WTC11 (cell line): Measurements from ENCODE around the gene C1QTNF12. TPM values are rescaled to one million over a fixed set of nuclear protein-coding genes. Genes with fewer than 3 reads are reported as not detected.
A peak's percentile ranks its signal among the peaks of the same experiment; 100 is the strongest.

Experiments used
- ATAC-seq: fragments of 200-7000 bp; cut with Tn5 transposase; 2 replicates; pipeline ENCODE4 v1.10.0; 2021; ENCODE audit warnings: mild to moderate bottlenecking, moderate library complexity
- CTCF ChIA-PET: fragments of 300-600 bp; sonication (Branson Sonifier 250); formaldehyde crosslinking; loops from one replicate; lab custom pipeline; 2021; ENCODE audit warnings: antibody characterized with exemption; lab: Charles Lee
- POLR2A ChIA-PET: fragments of 350-600 bp; sonication (Branson Sonifier 250); formaldehyde crosslinking; loops from one replicate; lab custom pipeline; 2021; ENCODE audit warnings: antibody characterized with exemption; lab: Charles Lee
- DNase-seq: peaks from one replicate; pipeline ENCODE4 v3.0.0; 2021; ENCODE audit warnings: low spot score
- H3K27ac Mint-ChIP-seq: 2 replicates; pipeline ENCODE4 v1.8.0; 2021; ENCODE audit warnings: mixed read lengths
- H3K27me3 Mint-ChIP-seq: 2 replicates; pipeline ENCODE4 v1.8.0; 2021; ENCODE audit warnings: low read depth, mild to moderate bottlenecking, moderate library complexity, mixed read lengths
- H3K36me3 Mint-ChIP-seq: 2 replicates; pipeline ENCODE4 v1.8.0; 2021; ENCODE audit warnings: mixed read lengths
- H3K4me1 Mint-ChIP-seq: 2 replicates; pipeline ENCODE4 v1.8.0; 2022; ENCODE audit warnings: mixed read lengths
- H3K4me3 Mint-ChIP-seq: 2 replicates; pipeline ENCODE4 v1.8.0; 2021; ENCODE audit warnings: mild to moderate bottlenecking, moderate library complexity, mixed read lengths
- H3K9me3 Mint-ChIP-seq: 2 replicates; pipeline ENCODE4 v1.8.0; 2021; ENCODE audit warnings: mixed read lengths
- EMX1 ChIP-seq: fragments of 250-450 bp; sonication (Bioruptor Pico); IDR thresholded peaks from 2 replicates; pipeline ENCODE4 v1.8.0; 2021; ENCODE audit warnings: mild to moderate bottlenecking
- FOXP1 ChIP-seq: sonication (generic); formaldehyde crosslinking; IDR thresholded peaks from 2 replicates; pipeline ENCODE4 v1.8.0; 2022; ENCODE audit warnings: missing genetic modification reagents, mild to moderate bottlenecking, moderate library complexity, borderline replicate concordance
- HMGA2 ChIP-seq: fragments of 250-450 bp; sonication (Bioruptor Pico); IDR thresholded peaks from 2 replicates; pipeline ENCODE4 v1.4.0; 2021; ENCODE audit warnings: mild to moderate bottlenecking, moderate library complexity
- HMGXB4 ChIP-seq: sonication (generic); formaldehyde crosslinking; IDR thresholded peaks from 2 replicates; pipeline ENCODE4 v1.8.1; 2023; ENCODE audit warnings: mild to moderate bottlenecking, moderate library complexity, missing genetic modification reagents
- JAZF1 ChIP-seq: fragments of 250-450 bp; sonication (Bioruptor Pico); IDR thresholded peaks from 2 replicates; pipeline ENCODE4 v1.9.0; 2021; ENCODE audit warnings: moderate library complexity, mild to moderate bottlenecking, inconsistent platforms
- JUN ChIP-seq: sonication (generic); formaldehyde crosslinking; IDR thresholded peaks from 2 replicates; pipeline ENCODE4 v1.8.0; 2023; ENCODE audit warnings: mild to moderate bottlenecking, missing genetic modification reagents
- MYBL2 ChIP-seq: sonication (generic); formaldehyde crosslinking; IDR thresholded peaks from 2 replicates; pipeline ENCODE4 v1.8.1; 2023; ENCODE audit warnings: mild to moderate bottlenecking, moderate library complexity, missing genetic modification reagents
- NFYB ChIP-seq: sonication (generic); formaldehyde crosslinking; conservative IDR thresholded peaks from 2 replicates; pipeline ENCODE4 v1.8.0; 2022; ENCODE audit warnings: low read depth, missing genetic modification reagents
- NR2C2 ChIP-seq: sonication (generic); formaldehyde crosslinking; IDR thresholded peaks from 2 replicates; pipeline ENCODE4 v1.8.0; 2022; ENCODE audit warnings: mild to moderate bottlenecking, missing genetic modification reagents
- NR3C1 ChIP-seq: sonication (generic); formaldehyde crosslinking; conservative IDR thresholded peaks from 2 replicates; pipeline ENCODE4 v1.8.1; 2023; ENCODE audit warnings: low read depth, mild to moderate bottlenecking, missing genetic modification reagents
- RORB ChIP-seq: fragments of 250-450 bp; sonication (Bioruptor Pico); IDR thresholded peaks from 2 replicates; pipeline ENCODE4 v1.9.0; 2021; ENCODE audit warnings: mild to moderate bottlenecking
- SMAD4 ChIP-seq: sonication (generic); formaldehyde crosslinking; IDR thresholded peaks from 2 replicates; pipeline ENCODE4 v1.8.0; 2022; ENCODE audit warnings: mild to moderate bottlenecking, missing genetic modification reagents
- SOX15 ChIP-seq: fragments of 250-450 bp; sonication (Bioruptor Pico); IDR thresholded peaks from 2 replicates; pipeline ENCODE4 v1.9.0; 2021; ENCODE audit warnings: mild to moderate bottlenecking
- TCF7 ChIP-seq: sonication (generic); formaldehyde crosslinking; IDR thresholded peaks from 2 replicates; pipeline ENCODE4 v1.8.0; 2022; ENCODE audit warnings: mild to moderate bottlenecking, low read depth, missing genetic modification reagents, moderate library complexity
- TP53 ChIP-seq: sonication (generic); formaldehyde crosslinking; IDR thresholded peaks from 2 replicates; pipeline ENCODE4 v1.8.1; 2023; ENCODE audit warnings: mild to moderate bottlenecking, missing genetic modification reagents
- USF1 ChIP-seq: sonication (generic); formaldehyde crosslinking; IDR thresholded peaks from 2 replicates; pipeline ENCODE4 v1.8.0; 2022; ENCODE audit warnings: mild to moderate bottlenecking, missing genetic modification reagents
- ZBTB43 ChIP-seq: sonication (generic); formaldehyde crosslinking; IDR thresholded peaks from 2 replicates; pipeline ENCODE4 v1.8.1; 2023; ENCODE audit warnings: mild to moderate bottlenecking, missing genetic modification reagents
- ZNF138 ChIP-seq: sonication (generic); formaldehyde crosslinking; conservative IDR thresholded peaks from 2 replicates; pipeline ENCODE4 v1.8.1; 2022; ENCODE audit warnings: mild to moderate bottlenecking, moderate library complexity, missing genetic modification reagents
- ZNF317 ChIP-seq: sonication (generic); formaldehyde crosslinking; IDR thresholded peaks from 2 replicates; pipeline ENCODE4 v1.8.1; 2023; ENCODE audit warnings: low read depth, mild to moderate bottlenecking, moderate library complexity, missing genetic modification reagents, borderline replicate concordance
- ZNF423 ChIP-seq: fragments of 250-450 bp; sonication (Bioruptor Pico); IDR thresholded peaks from 2 replicates; pipeline ENCODE4 v2.1.2; 2022; ENCODE audit warnings: mild to moderate bottlenecking, moderate library complexity
- ZNF512 ChIP-seq: sonication (generic); formaldehyde crosslinking; IDR thresholded peaks from 2 replicates; pipeline ENCODE4 v1.8.1; 2022; ENCODE audit warnings: missing genetic modification reagents, borderline replicate concordance
- ZSCAN18 ChIP-seq: fragments of 250-450 bp; sonication (Bioruptor Pico); IDR thresholded peaks from 2 replicates; pipeline ENCODE4 v2.1.2; 2022; ENCODE audit warnings: mild to moderate bottlenecking, moderate library complexity
- total RNA-seq: library from RNA; stranded (reverse); gene quantifications from 3 replicates; pipeline ENCODE4 v1.2.3, GENCODE V29; 2021
- TF ChIP-seq, protein P1 (sequence below): fragments of 250-450 bp; sonication (Bioruptor Pico); IDR thresholded peaks from 2 replicates; pipeline ENCODE4 v1.9.0; 2021; ENCODE audit warnings: mild to moderate bottlenecking
- TF ChIP-seq, protein P2 (sequence below): sonication (generic); formaldehyde crosslinking; IDR thresholded peaks from 2 replicates; pipeline ENCODE4 v1.8.0; 2022; ENCODE audit warnings: mild to moderate bottlenecking, missing genetic modification reagents

C1QTNF12 gene
- total RNA-seq, 1 experiment from 2014 or later: 10.3 TPM

DNA sequence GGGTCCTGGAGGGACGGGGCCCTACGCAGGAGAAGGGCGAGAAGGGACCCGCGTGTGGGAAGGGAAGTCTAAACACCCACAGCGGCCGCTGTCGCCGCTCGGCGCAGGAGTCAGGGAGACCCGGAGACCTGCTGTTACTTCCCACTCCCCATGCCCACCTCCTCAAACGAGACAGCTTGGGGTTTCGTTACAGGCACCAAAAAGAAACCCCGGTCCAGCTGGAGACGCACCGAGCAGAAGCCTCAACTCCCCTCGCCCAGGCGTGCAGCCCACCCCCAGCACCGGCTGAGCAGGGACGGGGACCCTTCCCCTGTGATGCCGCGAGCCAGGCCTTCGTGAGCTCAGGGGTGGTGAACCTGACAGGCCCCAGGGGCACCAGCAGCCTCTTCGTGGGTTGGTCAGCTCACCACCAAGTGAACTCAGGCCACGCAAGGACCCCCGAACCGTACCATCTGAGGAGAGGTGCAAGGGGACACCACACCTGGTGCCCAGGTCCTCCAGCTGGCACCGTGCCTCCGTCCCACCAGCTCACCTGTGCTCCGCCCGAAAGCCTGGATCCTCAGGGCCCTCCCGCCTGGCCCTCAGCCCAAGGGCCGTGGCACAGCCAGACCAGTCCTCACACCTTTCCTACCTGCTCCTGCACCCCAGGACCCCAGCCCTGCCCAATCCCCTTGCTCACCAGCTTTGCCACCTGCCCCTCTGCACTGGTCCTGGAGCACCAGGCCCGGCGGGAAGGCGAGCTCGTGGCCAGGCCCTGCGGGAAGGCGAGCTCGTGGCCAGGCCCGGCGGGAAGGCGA is 19.8 kb downstream of the C1QTNF12 start:
- CTCF ChIA-PET: no interaction called here
- H3K36me3 Mint-ChIP-seq: peaks cover 22% of the 10 kb centered on the region
- TF ChIP-seq RORB (CRISPR knock-in tag) (no peak), HMGA2 (no peak), EMX1 (no peak), TCF7 (CRISPR knock-in tag) (no peak), MYBL2 (CRISPR knock-in tag) (no peak), NR2C2 (CRISPR knock-in tag) (no peak)
- TF ChIP-seq, protein P1, sequence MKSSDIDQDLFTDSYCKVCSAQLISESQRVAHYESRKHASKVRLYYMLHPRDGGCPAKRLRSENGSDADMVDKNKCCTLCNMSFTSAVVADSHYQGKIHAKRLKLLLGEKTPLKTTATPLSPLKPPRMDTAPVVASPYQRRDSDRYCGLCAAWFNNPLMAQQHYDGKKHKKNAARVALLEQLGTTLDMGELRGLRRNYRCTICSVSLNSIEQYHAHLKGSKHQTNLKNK: no peak
- TF ChIP-seq, all 79 proteins: peak for 0
- POLR2A ChIA-PET: no interaction called here
- Mint-ChIP-seq H3K4me1 (peaks cover 7% of the 10 kb centered on the region), H3K27ac (no peak overlapping the region), H3K4me3 (no peak overlapping the region), H3K9me3 (no peaks in the 10 kb centered on the region), H3K27me3 (no peaks in the 10 kb centered on the region)
- ATAC-seq (no peak), DNase-seq (no peak)

- ATAC-seq (no peak), DNase-seq (no peak)
- peaks cover 22% of the 10 kb centered on the region for H3K36me3 Mint-ChIP-seq
- CTCF ChIA-PET: no interaction called here
- POLR2A ChIA-PET: no interaction called here
- no peaks in the 10 kb centered on the region for H3K9me3 Mint-ChIP-seq
- TF ChIP-seq EMX1 (no peak), FOXP1 (CRISPR knock-in tag) (no peak), ZSCAN18 (CRISPR knock-in tag) (no peak), USF1 (no peak), ZNF317 (no peak)
- H3K4me3 Mint-ChIP-seq: no peak overlapping the region
- H3K27ac Mint-ChIP-seq: peak overlapping the region; percentile 55
- no peaks in the 10 kb centered on the region for H3K27me3 Mint-ChIP-seq
- peaks cover 4% of the 10 kb centered on the region for H3K4me1 Mint-ChIP-seq
Observed at GRCh38 chr1:1225913-1226312, 20.6 kb downstream of the C1QTNF12 start.

- no peak for ATAC-seq
- no peaks in the 10 kb centered on the region for H3K27me3 Mint-ChIP-seq
- TF ChIP-seq, protein P2, sequence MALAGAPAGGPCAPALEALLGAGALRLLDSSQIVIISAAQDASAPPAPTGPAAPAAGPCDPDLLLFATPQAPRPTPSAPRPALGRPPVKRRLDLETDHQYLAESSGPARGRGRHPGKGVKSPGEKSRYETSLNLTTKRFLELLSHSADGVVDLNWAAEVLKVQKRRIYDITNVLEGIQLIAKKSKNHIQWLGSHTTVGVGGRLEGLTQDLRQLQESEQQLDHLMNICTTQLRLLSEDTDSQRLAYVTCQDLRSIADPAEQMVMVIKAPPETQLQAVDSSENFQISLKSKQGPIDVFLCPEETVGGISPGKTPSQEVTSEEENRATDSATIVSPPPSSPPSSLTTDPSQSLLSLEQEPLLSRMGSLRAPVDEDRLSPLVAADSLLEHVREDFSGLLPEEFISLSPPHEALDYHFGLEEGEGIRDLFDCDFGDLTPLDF (CRISPR knock-in tag): no peak
- TF ChIP-seq JUN (CRISPR knock-in tag) (no peak), RORB (CRISPR knock-in tag) (no peak), SOX15 (CRISPR knock-in tag) (no peak), ZNF423 (no peak), SMAD4 (CRISPR knock-in tag) (no peak), ZBTB43 (no peak), ZNF512 (CRISPR knock-in tag) (no peak), ZNF138 (CRISPR knock-in tag) (no peak), NFYB (CRISPR knock-in tag) (no peak), NR3C1 (CRISPR knock-in tag) (no peak), HMGXB4 (CRISPR knock-in tag) (no peak), TP53 (CRISPR knock-in tag) (no peak), JAZF1 (CRISPR knock-in tag) (no peak)
- TF ChIP-seq, all 79 proteins: peak for 0
- no peak for DNase-seq
- Mint-ChIP-seq H3K4me3 (no peak overlapping the region), H3K27ac (peak overlapping the region; percentile 55), H3K4me1 (no peaks in the 10 kb centered on the region), H3K9me3 (no peaks in the 10 kb centered on the region), H3K36me3 (peaks cover 22% of the 10 kb centered on the region)
- ChIA-PET POLR2A (no interaction called here), CTCF (no interaction called here)
Observed at GRCh38 chr1:1225238-1225845, 21.2 kb downstream of the C1QTNF12 start.
